Measurements from ENCODE around the gene PLD1.

DNA sequence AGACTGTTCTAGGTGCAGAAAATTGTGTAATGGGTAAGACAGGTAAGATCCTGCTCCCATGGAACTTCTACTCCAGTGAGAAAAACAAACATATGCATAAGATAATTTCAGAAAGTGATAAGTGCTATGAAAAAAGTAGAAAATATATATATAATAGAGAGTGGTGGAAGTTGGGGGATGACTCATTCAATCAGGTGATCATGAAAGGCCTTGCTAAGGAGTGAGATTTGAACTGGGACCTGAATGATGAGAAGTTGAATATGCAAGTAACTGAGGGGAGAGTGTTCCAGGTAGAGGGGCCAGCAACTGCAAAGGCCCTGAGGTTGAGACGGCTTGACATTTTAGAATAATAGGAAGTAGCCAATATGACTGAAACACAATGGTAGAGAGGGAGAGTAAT is 257.8 kb downstream of the PLD1 start:
- no peak for TF ChIP-seq GATA2 (IDR thresholded peaks at IDR 0.05; ENCODE audit: low read depth, low read length)
- TF ChIP-seq GATA3 (IDR thresholded peaks at IDR 0.05; ENCODE audit: low read depth, low read length) = no peak
